B cell (primary cell): Measurements from ENCODE around the gene OS9.

Source experiments
- CTCF ChIP-seq: fragments of 200-600 bp; IDR thresholded peaks from one replicate; pipeline ENCODE4 v1.8.0; 2022; ENCODE audit warnings: antibody characterized with exemption, mild to moderate bottlenecking
- EZH2 ChIP-seq: IDR thresholded peaks from 2 replicates; pipeline ENCODE4 v1.6.1; 2012; ENCODE audit warnings: borderline replicate concordance, low read depth, mild to moderate bottlenecking, moderate library complexity, low read length; ENCODE audit not compliant: insufficient read depth, poor library complexity, severe bottlenecking

DNA sequence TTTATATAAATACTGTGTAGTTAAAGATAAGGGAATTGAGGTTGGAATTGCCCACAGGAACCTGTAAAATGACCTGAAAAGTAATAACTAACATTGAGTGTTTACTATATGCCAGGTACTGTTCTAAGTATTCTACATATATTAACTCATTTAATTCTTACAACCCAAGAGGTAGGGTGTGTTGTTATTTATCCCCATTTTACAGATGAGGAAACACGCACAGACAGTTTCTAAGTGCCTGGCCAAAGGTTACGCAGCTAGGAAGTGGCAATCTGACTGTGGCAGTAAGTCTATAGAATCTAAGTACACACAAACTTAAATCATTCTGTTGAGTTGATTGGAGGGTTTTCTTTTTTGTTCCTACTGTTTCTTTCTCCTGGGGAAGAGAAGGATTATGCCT is 49.8 kb downstream of the OS9 start:
- TF ChIP-seq CTCF (no peak), EZH2 (no peak)
